ENCODE results near the gene ISG15. TPM values are rescaled to one million over a fixed set of nuclear protein-coding genes. Genes with fewer than 3 reads are reported as not detected.
"Not testable (repeated sequence)": the region's sequence is repeated elsewhere in the genome, so short reads cannot be mapped to it uniquely, and the experiment has no call there.

ISG15 gene
- total RNA-seq, 2 donors from 2014 or later: 46.6 to 48.4 TPM

GRCh38 chr1:1014799-1015681 is 1.7 kb downstream of the ISG15 start:
- no peaks in the 10 kb centered on the region for H3K36me3 Mint-ChIP-seq (ENCODE audit: low read depth)
- H3K9me3 Mint-ChIP-seq: no peaks in the 10 kb centered on the region
- H3K36me3 ChIP-seq (ENCODE audit: control insufficient read depth, insufficient read depth, low read length): no peaks in the 10 kb centered on the region
- no peaks in the 10 kb centered on the region for H3K4me1 ChIP-seq (ENCODE audit: control insufficient read depth, insufficient read depth, low read length)
- WGBS, 2 experiments (ENCODE audit: insufficient coverage in 1 of 2, insufficient read length in 1 of 2): 82 to 87% methylated on average over 12 to 20 of the region's 20 CpGs
- no peak overlapping the region for H3K9ac ChIP-seq (ENCODE audit: extremely low read depth, low read length, poor library complexity, severe bottlenecking)
- H3K4me1 Mint-ChIP-seq: peaks cover 14% of the 10 kb centered on the region
- TF ChIP-seq, protein P1, sequence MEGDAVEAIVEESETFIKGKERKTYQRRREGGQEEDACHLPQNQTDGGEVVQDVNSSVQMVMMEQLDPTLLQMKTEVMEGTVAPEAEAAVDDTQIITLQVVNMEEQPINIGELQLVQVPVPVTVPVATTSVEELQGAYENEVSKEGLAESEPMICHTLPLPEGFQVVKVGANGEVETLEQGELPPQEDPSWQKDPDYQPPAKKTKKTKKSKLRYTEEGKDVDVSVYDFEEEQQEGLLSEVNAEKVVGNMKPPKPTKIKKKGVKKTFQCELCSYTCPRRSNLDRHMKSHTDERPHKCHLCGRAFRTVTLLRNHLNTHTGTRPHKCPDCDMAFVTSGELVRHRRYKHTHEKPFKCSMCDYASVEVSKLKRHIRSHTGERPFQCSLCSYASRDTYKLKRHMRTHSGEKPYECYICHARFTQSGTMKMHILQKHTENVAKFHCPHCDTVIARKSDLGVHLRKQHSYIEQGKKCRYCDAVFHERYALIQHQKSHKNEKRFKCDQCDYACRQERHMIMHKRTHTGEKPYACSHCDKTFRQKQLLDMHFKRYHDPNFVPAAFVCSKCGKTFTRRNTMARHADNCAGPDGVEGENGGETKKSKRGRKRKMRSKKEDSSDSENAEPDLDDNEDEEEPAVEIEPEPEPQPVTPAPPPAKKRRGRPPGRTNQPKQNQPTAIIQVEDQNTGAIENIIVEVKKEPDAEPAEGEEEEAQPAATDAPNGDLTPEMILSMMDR (conservative IDR thresholded peaks at IDR 0.05): peak; percentile 45
- no peak overlapping the region for H3K27ac ChIP-seq (ENCODE audit: low read depth, low read length)
- peak overlapping the region; percentile 74 for H3K4me3 Mint-ChIP-seq
- H3K9me3 ChIP-seq (ENCODE audit: control insufficient read depth, low read length): no peaks in the 10 kb centered on the region
- DNase-seq: peak; percentile 71
- no peaks in the 10 kb centered on the region for H3K27me3 ChIP-seq (ENCODE audit: control insufficient read depth, insufficient read depth, low read length, poor library complexity, severe bottlenecking)
- H3K27ac Mint-ChIP-seq: no peak overlapping the region
- peaks cover 16% of the 10 kb centered on the region for H3K27me3 Mint-ChIP-seq (ENCODE audit: insufficient read depth)
- H3K4me3 ChIP-seq (ENCODE audit: low read length): peak overlapping the region; percentile 77

DNA sequence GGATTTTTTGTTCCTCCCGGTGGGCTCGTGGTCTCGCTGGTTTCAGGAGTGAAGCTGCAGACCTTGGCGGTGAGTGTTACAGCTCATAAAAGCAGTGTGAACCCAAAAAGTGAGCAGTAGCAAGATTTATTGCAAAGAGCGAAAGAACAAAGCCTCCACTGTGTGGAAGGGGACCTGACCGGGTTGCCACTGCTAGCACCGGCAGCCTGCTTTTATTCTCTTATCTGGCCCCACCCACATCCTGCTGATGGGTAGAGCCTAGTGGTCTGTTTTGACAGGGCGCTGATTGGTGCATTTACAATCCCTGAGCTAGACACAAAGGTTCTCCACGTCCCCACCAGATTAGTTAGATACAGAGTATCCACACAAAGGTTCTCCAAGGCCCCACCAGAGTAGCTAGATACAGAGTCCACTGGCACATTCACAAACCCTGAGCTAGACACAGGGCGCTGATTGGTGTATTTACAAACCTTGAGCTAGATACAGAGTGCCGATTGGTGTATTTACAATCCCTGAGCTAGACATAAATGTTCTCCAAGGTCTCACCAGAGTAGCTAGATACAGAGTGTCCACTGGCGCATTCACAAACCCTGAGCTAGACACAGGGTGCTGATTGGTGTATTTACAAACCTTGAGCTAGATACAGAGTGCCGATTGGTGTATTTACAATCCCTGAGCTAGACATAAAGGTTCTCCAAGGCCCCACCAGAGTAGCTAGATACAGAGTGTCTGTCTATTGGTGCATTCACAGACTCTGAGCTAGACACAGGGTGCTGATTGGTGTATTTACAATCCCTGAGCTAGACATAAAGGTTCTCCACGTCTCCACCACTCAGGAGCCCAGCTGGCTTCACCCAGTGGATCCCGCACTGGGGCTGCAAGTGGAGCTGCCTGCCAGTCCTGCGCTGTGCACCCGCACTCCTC is 4.4 kb downstream of the ISG15 start:
- H3K36me3 Mint-ChIP-seq (ENCODE audit: low read depth); H3K9ac ChIP-seq (ENCODE audit: extremely low read depth, low read length, poor library complexity, severe bottlenecking); H3K4me1 ChIP-seq (ENCODE audit: control insufficient read depth, insufficient read depth, low read length); H3K9me3 Mint-ChIP-seq; H3K4me3 Mint-ChIP-seq; DNase-seq; H3K27ac ChIP-seq (ENCODE audit: low read depth, low read length); H3K27me3 ChIP-seq (ENCODE audit: control insufficient read depth, insufficient read depth, low read length, poor library complexity, severe bottlenecking); H3K4me3 ChIP-seq (ENCODE audit: low read length); H3K9me3 ChIP-seq (ENCODE audit: control insufficient read depth, low read length); H3K36me3 ChIP-seq (ENCODE audit: control insufficient read depth, insufficient read depth, low read length); H3K27ac Mint-ChIP-seq: not testable (repeated sequence)
- 89 to 93% methylated on average over 13 to 17 of the region's 17 CpGs for WGBS, 2 experiments (ENCODE audit: insufficient coverage in 1 of 2, insufficient read length in 1 of 2)
- H3K27me3 Mint-ChIP-seq (ENCODE audit: insufficient read depth): peaks cover 25% of the 10 kb centered on the region
- H3K4me1 Mint-ChIP-seq: peaks cover 16% of the 10 kb centered on the region

- WGBS, 2 experiments (ENCODE audit: insufficient coverage in 1 of 2, insufficient read length in 1 of 2): 96% methylated on average over 12 to 26 of the region's 26 CpGs
- not testable (repeated sequence) for H3K4me1 ChIP-seq (ENCODE audit: control insufficient read depth, insufficient read depth, low read length)
Measured at GRCh38 chr1:1018321-1018685, 5.0 kb downstream of the ISG15 start.

More at GRCh38 chr1:1018321-1018685, 5.0 kb downstream of the ISG15 start:
- H3K9me3 ChIP-seq (ENCODE audit: control insufficient read depth, low read length); H3K9me3 Mint-ChIP-seq; H3K27ac Mint-ChIP-seq; H3K27me3 ChIP-seq (ENCODE audit: control insufficient read depth, insufficient read depth, low read length, poor library complexity, severe bottlenecking); DNase-seq; H3K4me3 Mint-ChIP-seq; H3K27ac ChIP-seq (ENCODE audit: low read depth, low read length); H3K36me3 ChIP-seq (ENCODE audit: control insufficient read depth, insufficient read depth, low read length); H3K9ac ChIP-seq (ENCODE audit: extremely low read depth, low read length, poor library complexity, severe bottlenecking); H3K4me3 ChIP-seq (ENCODE audit: low read length): not testable (repeated sequence)
- Mint-ChIP-seq H3K4me1 (peaks cover 15% of the 10 kb centered on the region), H3K36me3 (ENCODE audit: low read depth) (peaks cover 14% of the 10 kb centered on the region), H3K27me3 (ENCODE audit: insufficient read depth) (peaks cover 27% of the 10 kb centered on the region)

Measured in endodermal cell (in vitro differentiated cells).